ENCODE measurements around the gene MBIP. TPM values are rescaled to one million over a fixed set of nuclear protein-coding genes. Genes with fewer than 3 reads are reported as not detected.

The MBIP gene
- total RNA-seq, 1 donor from 2014 or later = 29.5 TPM

- Mint-ChIP-seq H3K4me3 (no peak overlapping the region), H3K27me3 (ENCODE audit: low read depth) (peaks cover 63% of the 10 kb centered on the region), H3K36me3 (ENCODE audit: low read depth) (peaks cover 4% of the 10 kb centered on the region), H3K4me1 (peaks cover 16% of the 10 kb centered on the region), H3K27ac (ENCODE audit: unreplicated experiment) (no peak overlapping the region), H3K9me3 (no peaks in the 10 kb centered on the region)
- no peak for DNase-seq (ENCODE audit: low read depth, low spot score)
- TF ChIP-seq CTCF (conservative IDR thresholded peaks at IDR 0.05) = no peak
These were observed 30.5 kb downstream of the MBIP start for GRCh38 chr14:36289954-36290353.

GRCh38 chr14:36288496-36288895 lies 31.9 kb downstream of the MBIP start:
- DNase-seq (ENCODE audit: low read depth, low spot score) = no peak
- H3K27ac Mint-ChIP-seq (ENCODE audit: unreplicated experiment) = no peak overlapping the region
- H3K27me3 Mint-ChIP-seq (ENCODE audit: low read depth) = peaks cover 77% of the 10 kb centered on the region
- no peak for TF ChIP-seq CTCF (conservative IDR thresholded peaks at IDR 0.05)
- no peaks in the 10 kb centered on the region for H3K9me3 Mint-ChIP-seq
- H3K36me3 Mint-ChIP-seq (ENCODE audit: low read depth) = no peaks in the 10 kb centered on the region
- H3K4me3 Mint-ChIP-seq = no peak overlapping the region
- H3K4me1 Mint-ChIP-seq = peaks cover 16% of the 10 kb centered on the region

- Mint-ChIP-seq H3K27ac (ENCODE audit: unreplicated experiment) (no peak overlapping the region), H3K27me3 (ENCODE audit: low read depth) (peaks cover 91% of the 10 kb centered on the region), H3K4me1 (peaks cover 23% of the 10 kb centered on the region), H3K36me3 (ENCODE audit: low read depth) (no peaks in the 10 kb centered on the region), H3K9me3 (no peaks in the 10 kb centered on the region), H3K4me3 (no peak overlapping the region)
- no peak for DNase-seq (ENCODE audit: low read depth, low spot score)
- TF ChIP-seq CTCF (conservative IDR thresholded peaks at IDR 0.05) = no peak
These were observed 35.4 kb downstream of the MBIP start for GRCh38 chr14:36284971-36285595.

- peaks cover 20% of the 10 kb centered on the region for H3K4me1 Mint-ChIP-seq
- no peak overlapping the region for H3K4me3 Mint-ChIP-seq
- H3K36me3 Mint-ChIP-seq (ENCODE audit: low read depth) = no peaks in the 10 kb centered on the region
- TF ChIP-seq CTCF (conservative IDR thresholded peaks at IDR 0.05) = no peak
- DNase-seq (ENCODE audit: low read depth, low spot score) = no peak
- peaks cover 91% of the 10 kb centered on the region for H3K27me3 Mint-ChIP-seq (ENCODE audit: low read depth)
- no peaks in the 10 kb centered on the region for H3K9me3 Mint-ChIP-seq
- H3K27ac Mint-ChIP-seq (ENCODE audit: unreplicated experiment) = no peak overlapping the region
These were observed 39.1 kb downstream of the MBIP start for GRCh38 chr14:36281309-36281708.

- TF ChIP-seq CTCF (conservative IDR thresholded peaks at IDR 0.05) = no peak
- Mint-ChIP-seq H3K4me3 (no peak overlapping the region), H3K36me3 (ENCODE audit: low read depth) (no peaks in the 10 kb centered on the region), H3K9me3 (no peaks in the 10 kb centered on the region), H3K27ac (ENCODE audit: unreplicated experiment) (no peak overlapping the region), H3K4me1 (peaks cover 23% of the 10 kb centered on the region), H3K27me3 (ENCODE audit: low read depth) (peaks cover 87% of the 10 kb centered on the region)
- no peak for DNase-seq (ENCODE audit: low read depth, low spot score)
These were observed 40.9 kb downstream of the MBIP start for GRCh38 chr14:36279306-36280190.

All from neural crest cell (in vitro differentiated cells).